GM12878 (cell line): ENCODE data around the gene CTBP1. TPM values are rescaled to one million over a fixed set of nuclear protein-coding genes. Genes with fewer than 3 reads are reported as not detected.

Experiments used
- ATAC-seq: fragments of 200-7000 bp; cut with Tn5 transposase; 3 replicates; pipeline ENCODE4 v1.9.1; 2020; ENCODE audit warnings: mild to moderate bottlenecking, moderate library complexity
- BruUV-seq: library from RNA; stranded (reverse); fragments of 400-500 nt; replicated peaks from 2 replicates; lab custom pipeline; 2021; lab: Mats Ljungman, UMichigan
- CTCF ChIA-PET: fragments of 300-600 bp; sonication (Branson Sonifier 250); formaldehyde crosslinking; extraction: SDS; loops from one replicate; lab custom pipeline; 2021; ENCODE audit warnings: inconsistent platforms; lab: Yijun Ruan, JAX
- POLR2A ChIA-PET: fragments of 350-600 bp; formaldehyde crosslinking; extraction: SDS; loops from one replicate; lab custom pipeline; 2021; ENCODE audit warnings: inconsistent platforms; lab: Charles Lee
- RAD21 ChIA-PET: fragments of 300-600 bp; sonication (Branson Sonifier 250); formaldehyde crosslinking; loops from one replicate; lab custom pipeline; 2023; ENCODE audit warnings: antibody characterized with exemption; ENCODE audit not compliant: unreplicated experiment; lab: Charles Lee
- SMC1A ChIA-PET: fragments of 300-600 bp; sonication (Branson Sonifier 250); formaldehyde crosslinking; loops from one replicate; lab custom pipeline; 2023; ENCODE audit not compliant: unreplicated experiment, uncharacterized antibody; lab: Charles Lee
- DNase-seq: peaks from one replicate; pipeline ENCODE4 v3.0.0-alpha.2; 2011; ENCODE audit warnings: low read depth, low spot score
- FAIRE-seq: peaks from 3 replicates; lab custom pipeline; 2011; peaks lifted over from hg19 to GRCh38; lab: Jason Lieb, UNC
- H2AFZ ChIP-seq: 2 replicates; pipeline ENCODE4 v1.6.0; 2011; ENCODE audit warnings: low read depth, low read length, control low read depth; ENCODE audit not compliant: control insufficient read depth
- H3K27ac ChIP-seq: 2 replicates; pipeline ENCODE4 v1.5.1; 2011; ENCODE audit warnings: control low read depth; ENCODE audit not compliant: control insufficient read depth, insufficient read depth
- H3K27me3 ChIP-seq, 2 experiments: replicated peaks in 1 of 2; 2 replicates each; pipeline versions ENCODE4 v1.6.0 to v1.6.1; 2011; ENCODE audit warnings: low read length in 1 of 2; ENCODE audit not compliant: control insufficient read depth in 2 of 2, insufficient read depth in 2 of 2
- H3K36me3 ChIP-seq, 2 experiments: 2 replicates each; pipeline ENCODE4 v1.5.1; 2011; ENCODE audit warnings: low read length in 1 of 2; ENCODE audit not compliant: control insufficient read depth in 2 of 2, insufficient read depth in 2 of 2
- H3K4me1 ChIP-seq: 2 replicates; pipeline ENCODE4 v1.6.1; 2011; ENCODE audit warnings: mild to moderate bottlenecking, low read length, moderate library complexity, mixed read lengths; ENCODE audit not compliant: control insufficient read depth, insufficient read depth
- H3K4me2 ChIP-seq: 2 replicates; pipeline ENCODE4 v1.6.0; 2011; ENCODE audit warnings: control low read depth; ENCODE audit not compliant: control insufficient read depth, insufficient read depth
- H3K4me3 ChIP-seq: fragments of 200-600 bp; sonication (generic); 2 replicates; pipeline ENCODE4 v1.5.1; 2016
- H3K79me2 ChIP-seq: 2 replicates; pipeline ENCODE4 v1.6.0; 2011; ENCODE audit warnings: low read length; ENCODE audit not compliant: control insufficient read depth, insufficient read depth
- H3K9ac ChIP-seq: 2 replicates; pipeline ENCODE4 v1.8.0; 2011; ENCODE audit warnings: low read length, control low read depth, mixed read lengths; ENCODE audit not compliant: control insufficient read depth, insufficient read depth
- H3K9me3 ChIP-seq: replicated peaks from 3 replicates; pipeline ENCODE4 v1.5.1; 2011; ENCODE audit warnings: mild to moderate bottlenecking, low read length; ENCODE audit not compliant: control insufficient read depth, insufficient read depth
- H4K20me1 ChIP-seq: 2 replicates; pipeline ENCODE4 v1.6.0; 2011; ENCODE audit not compliant: control insufficient read depth, insufficient read depth
- BACH1 ChIP-seq: fragments of 450-650 bp; IDR thresholded peaks from 2 replicates; pipeline ENCODE4 v1.6.1; 2017; ENCODE audit warnings: mild to moderate bottlenecking, borderline replicate concordance
- BCL3 ChIP-seq: IDR thresholded peaks from 2 replicates; pipeline ENCODE4 v1.6.1; 2011; ENCODE audit warnings: borderline replicate concordance, low read depth, mild to moderate bottlenecking, moderate library complexity, low read length; ENCODE audit not compliant: insufficient read depth, poor library complexity, severe bottlenecking
- CBFB ChIP-seq: IDR thresholded peaks from 2 replicates; pipeline ENCODE4 v1.6.1; 2016; ENCODE audit warnings: antibody characterized with exemption, low read depth
- CTCF ChIP-seq, 3 experiments: IDR thresholded peaks in 2 of 3; conservative IDR thresholded peaks in 1 of 3; 2 replicates each; pipeline ENCODE4 v1.5.1; 2011; ENCODE audit warnings: low read depth in 3 of 3, low read length in 3 of 3, mild to moderate bottlenecking in 3 of 3, control low read depth in 2 of 3, moderate library complexity in 2 of 3, inconsistent platforms in 1 of 3, mixed read lengths in 1 of 3; ENCODE audit not compliant: control insufficient read depth in 2 of 3, insufficient read depth in 1 of 3; ENCODE audit errors: extremely low read depth in 1 of 3
- DPF2 ChIP-seq: fragments of 450-650 bp; IDR thresholded peaks from 2 replicates; pipeline ENCODE4 v1.6.1; 2017; ENCODE audit warnings: mild to moderate bottlenecking
- GATAD2B ChIP-seq: fragments of 450-650 bp; conservative IDR thresholded peaks from 2 replicates; pipeline ENCODE4 v1.6.1; 2017; ENCODE audit warnings: low read depth, mild to moderate bottlenecking, moderate library complexity
- HCFC1 ChIP-seq: fragments of 150-350 bp; IDR thresholded peaks from 2 replicates; pipeline ENCODE4 v1.6.1; 2014; ENCODE audit warnings: low read length
- IRF3 ChIP-seq: fragments of 450-650 bp; IDR thresholded peaks from 2 replicates; pipeline ENCODE4 v1.6.1; 2014; ENCODE audit warnings: mild to moderate bottlenecking
- MAX ChIP-seq: IDR thresholded peaks from 2 replicates; pipeline ENCODE4 v1.6.1; 2012; ENCODE audit warnings: low read depth, low read length, improper control_type of control experiment
- MXI1 ChIP-seq: fragments of 150-350 bp; IDR thresholded peaks from 2 replicates; pipeline ENCODE4 v1.6.1; 2011; ENCODE audit warnings: low read depth, mild to moderate bottlenecking, inconsistent platforms, low read length, improper control_type of control experiment
- MYB ChIP-seq: fragments of 150-350 bp; IDR thresholded peaks from 2 replicates; pipeline ENCODE4 v1.6.1; 2014; ENCODE audit warnings: mild to moderate bottlenecking, low read depth, low read length, borderline replicate concordance
- PAX5 ChIP-seq: IDR thresholded peaks from 2 replicates; pipeline ENCODE4 v1.6.1; 2011; ENCODE audit warnings: low read depth, low read length, borderline replicate concordance
- POLR2AphosphoS2 ChIP-seq: IDR thresholded peaks from 2 replicates; pipeline ENCODE4 v1.6.1; 2011; ENCODE audit warnings: low read depth, mild to moderate bottlenecking, low read length, improper control_type of control experiment, moderate library complexity
- SIX5 ChIP-seq: IDR thresholded peaks from 2 replicates; pipeline ENCODE4 v1.6.1; 2011; ENCODE audit warnings: mild to moderate bottlenecking, low read depth, low read length, moderate library complexity; ENCODE audit not compliant: severe bottlenecking
- TCF7 ChIP-seq: IDR thresholded peaks from 2 replicates; pipeline ENCODE4 v1.6.1; 2014; ENCODE audit warnings: antibody characterized with exemption, borderline replicate concordance
- WGBS: methylation state at CpG from one replicate; pipeline ENCODE4 v1.1.6; 2016; ENCODE audit warnings: low lambda C conversion rate; ENCODE audit not compliant: insufficient replicate concordance, insufficient coverage; ENCODE audit errors: missing lambda C conversion rate; 5-methylcytosine and 5-hydroxymethylcytosine counted together
- in situ Hi-C: fragments of 300-500 bp; cut with MboI; formaldehyde crosslinking; loops from 9 replicates; pipeline ENCODE4 v1.14.3; 2018; ENCODE audit warnings: mixed read lengths
- intact Hi-C: fragments of 100-400 bp; cut with micrococcal nuclease; formaldehyde crosslinking; loops from one replicate; pipeline ENCODE4 v1.14.2; 2022; ENCODE audit not compliant: unreplicated experiment
- polyA plus RNA-seq, 11 experiments: library from polyadenylated mRNA; depleted of rRNA in 4 of 11; unstranded in 6 of 11; stranded (reverse) in 5 of 11; fragments of >200 nt; fragmentation: Nextera tagmentation in 4 of 11; fragmentation: Illumina TruSeq in 1 of 11; extraction: Ambion mirVana in 4 of 11; extraction: Trizol in 1 of 11; gene quantifications; 1 replicate in 1 of 11; 2 replicates in 10 of 11; pipeline versions ENCODE4 v1.2.1 to v1.2.3, GENCODE V29; 2011 to 2016; ENCODE audit warnings: inconsistent platforms in 2 of 11, missing spikeins in 2 of 11, low read depth in 1 of 11
- total RNA-seq, 4 experiments: library from RNA; depleted of rRNA in 3 of 4; stranded (reverse); fragments of >200 nt in 3 of 4; fragmentation: Illumina TruSeq in 1 of 4; extraction: Trizol in 1 of 4; gene quantifications; 2 replicates each; pipeline versions ENCODE4 v1.2.1 to v1.2.3, GENCODE V29; 2013 to 2021

Gene CTBP1
- total and polyA plus RNA-seq, 10 of the 15 experiments (the other 5 are each of a cell fraction or from before 2014, with no cell fraction given), result 7.4 to 182 (median 63.1) TPM

GRCh38 chr4:1164040-1164439 lies 84.9 kb downstream of the CTBP1 start:
- intact Hi-C loops, result no loop called here
- Histone ChIP-seq H3K9ac (no peak overlapping the region), H4K20me1 (no peaks in the 10 kb centered on the region), H3K36me3 (no peaks in the 10 kb centered on the region), H3K4me2 (no peak overlapping the region), H3K27me3 (no peaks in the 10 kb centered on the region), H3K27ac (peak overlapping the region; percentile 27; the same call in 1 of the 2 replicates), H3K4me1 (peaks cover 21% of the 10 kb centered on the region), H2AFZ (no peak overlapping the region), H3K9me3 (peaks cover 4% of the 10 kb centered on the region; the same call in 2 of the 3 replicates), H3K79me2 (no peaks in the 10 kb centered on the region), H3K4me3 (no peak overlapping the region)
- in situ Hi-C loops, result no loop called here
- FAIRE-seq, result no peak
- TF ChIP-seq MYB (no peak), TCF7 (no peak), SIX5 (no peak), CTCF (IDR thresholded peaks at IDR 0.05 in 2 of 3, conservative IDR thresholded peaks at IDR 0.05 in 1 of 3; ENCODE audit: control insufficient read depth in 2 of 3, extremely low read depth in 1 of 3, insufficient read depth in 1 of 3, low read depth in 3 of 3, low read length in 3 of 3) (no peak), MXI1 (no peak), DPF2 (no peak), IRF3 (no peak), BACH1 (no peak), GATAD2B (no peak), BCL3 (no peak), CBFB (no peak), HCFC1 (no peak), MAX (no peak), POLR2AphosphoS2 (no peak), PAX5 (no peak)
- RAD21 ChIA-PET, result interaction anchor here (1.2 to 2.3 kb wide), 7 partner anchors 20 to 182 kb away, joined by 3 to 14 read pairs (median 5); partner anchors contain the start of gene MAEA
- BruUV-seq, result no TSS peak
- CTCF ChIA-PET, result interaction anchor here (0.5 to 2.7 kb wide), 5 partner anchors 20 to 104 kb away, joined by 3 to 17 read pairs (median 4); no protein-coding TSS in a partner anchor
- no peak for DNase-seq
- 70% methylated on average over 4 of the region's 4 CpGs for WGBS
- SMC1A ChIA-PET, result interaction anchor here (0.9 to 2.5 kb wide), 6 partner anchors 20 to 104 kb away, joined by 5 to 16 read pairs (median 8); no protein-coding TSS in a partner anchor
- POLR2A ChIA-PET, result interaction anchor here (0.6 to 0.9 kb wide), 3 partner anchors 55 to 101 kb away, joined by 3 read pairs; no protein-coding TSS in a partner anchor
- no peak for ATAC-seq
